Thoracic aorta (tissue), 2 donors: Measurements from ENCODE around the gene TBC1D24. TPM values are rescaled to one million over a fixed set of nuclear protein-coding genes. Genes with fewer than 3 reads are reported as not detected.

Source experiments
- ATAC-seq: fragments of 150-250 bp; one replicate; pipeline ENCODE4 v1.8.0; 2017; ENCODE audit warnings: low read depth; ENCODE audit not compliant: insufficient number of reproducible peaks, low FRiP score
- DNase-seq: peaks from one replicate; pipeline ENCODE4 v3.0.0-alpha.2; 2020; ENCODE audit warnings: low spot score
- H3K27ac ChIP-seq, 2 donors: fragments of 200-600 bp; sonication (generic); 1 replicate in 1 of 2; 2 replicates in 1 of 2; pipeline ENCODE4 v1.5.1; 2016; ENCODE audit warnings: mild to moderate bottlenecking in 2 of 2, moderate library complexity in 2 of 2
- H3K27me3 ChIP-seq: fragments of 200-600 bp; sonication (generic); replicated peaks from 2 replicates; pipeline ENCODE4 v1.6.0; 2016; ENCODE audit warnings: mild to moderate bottlenecking; ENCODE audit not compliant: insufficient read depth
- H3K36me3 ChIP-seq: fragments of 200-600 bp; sonication (generic); one replicate; pipeline ENCODE4 v1.5.1; 2016
- H3K4me1 ChIP-seq, 2 donors: fragments of 200-600 bp; sonication (generic); 1 replicate in 1 of 2; 2 replicates in 1 of 2; pipeline versions ENCODE4 v1.5.1 to v1.6.0; 2016; ENCODE audit warnings: low read depth in 2 of 2, mild to moderate bottlenecking in 1 of 2; ENCODE audit not compliant: control insufficient read depth in 1 of 2
- H3K4me3 ChIP-seq: fragments of 200-600 bp; sonication (generic); 2 replicates; pipeline ENCODE4 v1.5.1; 2016; ENCODE audit warnings: mild to moderate bottlenecking
- H3K9me3 ChIP-seq: fragments of 200-600 bp; sonication (generic); 2 replicates; pipeline ENCODE4 v1.5.1; 2016
- total RNA-seq, 2 donors: library from RNA; depleted of rRNA; stranded (reverse); fragments of >200 nt; gene quantifications; one replicate each; pipeline versions ENCODE4 v1.1.0 to v1.2.3, GENCODE V29; 2016
- TF ChIP-seq, protein P1 (sequence below): fragments of 200-600 bp; sonication (generic); IDR thresholded peaks from one replicate; pipeline ENCODE4 v1.5.1; 2019; ENCODE audit warnings: antibody characterized with exemption

TBC1D24 gene
- total RNA-seq, 2 donors from 2014 or later, result 14.5 to 15.0 TPM

DNA sequence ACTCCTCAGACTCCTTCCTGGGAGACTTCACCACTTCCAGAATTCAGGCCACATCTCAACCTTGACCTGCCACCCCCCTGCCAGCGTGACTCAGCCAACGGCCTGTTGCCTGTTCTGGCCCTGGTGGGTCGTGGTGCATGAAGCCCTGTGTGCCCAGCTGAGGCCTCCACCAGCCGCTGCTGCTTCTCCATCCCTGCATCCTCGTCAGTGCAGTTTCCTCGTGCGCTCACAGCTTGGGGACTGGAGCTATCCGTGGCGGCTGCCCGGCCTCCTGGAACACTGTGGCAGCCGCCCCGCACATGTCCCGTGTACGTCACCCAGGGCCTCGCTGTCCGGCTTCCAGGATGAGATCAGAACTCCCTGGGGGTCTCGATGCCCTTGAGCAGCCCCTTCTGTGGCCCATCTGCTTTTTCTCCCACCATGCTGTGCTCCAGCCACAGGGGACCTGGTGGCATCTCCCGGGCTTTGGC is 23.0 kb upstream of the TBC1D24 start:
- Histone ChIP-seq H3K9me3 (no peaks in the 10 kb centered on the region), H3K36me3 (no peaks in the 10 kb centered on the region), H3K4me1 (no peaks in the 10 kb centered on the region), H3K4me3 (no peak overlapping the region), H3K27me3 (no peaks in the 10 kb centered on the region), H3K27ac (no peak overlapping the region)
- TF ChIP-seq, protein P1, sequence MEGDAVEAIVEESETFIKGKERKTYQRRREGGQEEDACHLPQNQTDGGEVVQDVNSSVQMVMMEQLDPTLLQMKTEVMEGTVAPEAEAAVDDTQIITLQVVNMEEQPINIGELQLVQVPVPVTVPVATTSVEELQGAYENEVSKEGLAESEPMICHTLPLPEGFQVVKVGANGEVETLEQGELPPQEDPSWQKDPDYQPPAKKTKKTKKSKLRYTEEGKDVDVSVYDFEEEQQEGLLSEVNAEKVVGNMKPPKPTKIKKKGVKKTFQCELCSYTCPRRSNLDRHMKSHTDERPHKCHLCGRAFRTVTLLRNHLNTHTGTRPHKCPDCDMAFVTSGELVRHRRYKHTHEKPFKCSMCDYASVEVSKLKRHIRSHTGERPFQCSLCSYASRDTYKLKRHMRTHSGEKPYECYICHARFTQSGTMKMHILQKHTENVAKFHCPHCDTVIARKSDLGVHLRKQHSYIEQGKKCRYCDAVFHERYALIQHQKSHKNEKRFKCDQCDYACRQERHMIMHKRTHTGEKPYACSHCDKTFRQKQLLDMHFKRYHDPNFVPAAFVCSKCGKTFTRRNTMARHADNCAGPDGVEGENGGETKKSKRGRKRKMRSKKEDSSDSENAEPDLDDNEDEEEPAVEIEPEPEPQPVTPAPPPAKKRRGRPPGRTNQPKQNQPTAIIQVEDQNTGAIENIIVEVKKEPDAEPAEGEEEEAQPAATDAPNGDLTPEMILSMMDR, result no peak
- DNase-seq (no peak), ATAC-seq (no peak)

DNA sequence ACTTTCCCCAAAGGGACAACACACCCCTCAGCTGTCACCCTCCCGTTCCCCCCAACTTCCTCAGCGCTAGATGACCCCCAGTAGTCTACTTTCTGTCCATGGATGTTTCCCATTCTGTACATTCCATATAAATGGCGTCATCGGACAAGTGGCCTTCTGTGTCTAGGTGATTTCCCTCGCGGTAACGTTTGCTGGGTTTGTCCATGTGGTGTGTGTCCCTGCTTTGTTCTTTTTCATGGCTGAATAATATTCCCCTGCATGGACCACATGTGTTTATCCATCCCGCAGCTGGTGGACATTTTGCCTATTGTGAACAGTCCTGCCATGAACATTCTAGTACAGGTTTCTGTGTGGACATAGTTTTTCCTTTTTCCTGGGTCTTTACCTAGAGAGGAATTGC is 22.3 kb upstream of the TBC1D24 start:
- no peak for ATAC-seq
- Histone ChIP-seq H3K4me1 (no peaks in the 10 kb centered on the region), H3K27ac (no peak overlapping the region), H3K9me3 (no peaks in the 10 kb centered on the region), H3K4me3 (no peak overlapping the region), H3K36me3 (no peaks in the 10 kb centered on the region), H3K27me3 (no peaks in the 10 kb centered on the region)
- TF ChIP-seq, protein P1, result no peak
- DNase-seq, result no peak

DNA sequence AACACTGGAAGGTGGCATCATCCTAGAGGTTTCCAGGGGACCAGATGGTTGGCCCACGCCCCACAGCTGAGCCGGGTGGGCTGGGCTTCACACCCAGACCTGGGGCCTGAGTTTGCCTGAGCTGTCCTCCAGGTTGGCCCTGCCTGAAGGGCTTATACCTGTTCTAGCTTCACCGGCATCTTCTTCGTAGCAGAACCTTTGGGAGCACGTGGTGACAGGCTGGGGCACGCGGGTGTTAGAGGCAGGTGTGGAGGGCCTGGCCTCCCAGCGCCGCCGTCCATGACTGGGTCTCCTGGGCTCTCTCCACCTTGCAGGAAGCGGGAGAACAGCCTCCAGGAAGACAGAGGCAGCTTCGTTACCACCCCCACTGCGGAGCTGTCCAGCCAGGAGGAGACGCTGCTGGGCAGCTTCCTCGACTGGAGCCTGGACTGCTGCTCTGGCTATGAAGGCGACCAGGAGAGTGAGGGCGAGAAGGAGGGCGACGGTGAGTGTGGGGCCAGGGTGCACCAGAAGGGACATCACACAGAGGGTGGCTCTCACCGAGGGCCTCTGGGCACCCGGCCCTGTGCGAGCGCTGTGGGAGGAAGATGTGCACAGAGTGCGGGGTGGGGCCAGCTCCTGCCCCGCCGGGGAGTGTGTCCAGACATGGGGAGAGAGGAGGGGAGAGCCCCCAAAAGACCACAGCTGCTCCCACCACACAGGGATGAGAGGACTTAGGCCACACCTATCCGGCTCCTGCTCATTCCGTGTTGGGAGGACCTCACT is 19.7 kb upstream of the TBC1D24 start:
- Histone ChIP-seq H3K4me1 (peaks cover 0 to 11% of the 10 kb centered on the region in 2 donors), H3K4me3 (no peak overlapping the region), H3K27ac (no peak overlapping the region), H3K36me3 (no peaks in the 10 kb centered on the region), H3K9me3 (no peaks in the 10 kb centered on the region), H3K27me3 (no peaks in the 10 kb centered on the region)
- DNase-seq, result no peak
- ATAC-seq, result no peak
- TF ChIP-seq, protein P1, result no peak

DNA sequence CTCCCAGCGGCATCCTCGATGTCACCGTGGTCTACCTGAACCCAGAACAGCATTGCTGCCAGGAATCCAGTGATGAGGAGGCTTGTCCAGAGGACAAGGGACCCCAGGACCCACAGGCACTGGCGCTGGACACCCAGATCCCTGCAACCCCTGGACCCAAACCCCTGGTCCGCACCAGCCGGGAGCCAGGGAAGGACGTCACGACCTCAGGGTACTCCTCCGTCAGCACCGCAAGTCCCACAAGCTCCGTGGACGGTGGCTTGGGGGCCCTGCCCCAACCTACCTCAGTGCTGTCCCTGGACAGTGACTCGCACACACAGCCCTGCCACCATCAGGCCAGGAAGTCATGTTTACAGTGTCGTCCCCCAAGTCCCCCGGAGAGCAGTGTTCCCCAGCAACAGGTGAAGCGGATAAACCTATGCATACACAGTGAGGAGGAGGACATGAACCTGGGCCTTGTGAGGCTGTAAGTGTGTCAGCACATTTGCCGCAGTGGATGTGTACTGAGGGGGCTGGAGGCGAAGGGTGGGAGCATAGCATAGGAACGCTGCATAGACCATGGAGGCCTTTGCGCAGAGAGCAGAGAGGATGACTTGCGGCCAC is 18.3 kb upstream of the TBC1D24 start:
- Histone ChIP-seq H3K36me3 (no peaks in the 10 kb centered on the region), H3K9me3 (no peaks in the 10 kb centered on the region), H3K4me3 (no peak overlapping the region), H3K27me3 (no peaks in the 10 kb centered on the region), H3K27ac (no peak overlapping the region), H3K4me1 (peaks cover 0 to 14% of the 10 kb centered on the region in 2 donors)
- TF ChIP-seq, protein P1, result no peak
- DNase-seq (no peak), ATAC-seq (no peak)

DNA sequence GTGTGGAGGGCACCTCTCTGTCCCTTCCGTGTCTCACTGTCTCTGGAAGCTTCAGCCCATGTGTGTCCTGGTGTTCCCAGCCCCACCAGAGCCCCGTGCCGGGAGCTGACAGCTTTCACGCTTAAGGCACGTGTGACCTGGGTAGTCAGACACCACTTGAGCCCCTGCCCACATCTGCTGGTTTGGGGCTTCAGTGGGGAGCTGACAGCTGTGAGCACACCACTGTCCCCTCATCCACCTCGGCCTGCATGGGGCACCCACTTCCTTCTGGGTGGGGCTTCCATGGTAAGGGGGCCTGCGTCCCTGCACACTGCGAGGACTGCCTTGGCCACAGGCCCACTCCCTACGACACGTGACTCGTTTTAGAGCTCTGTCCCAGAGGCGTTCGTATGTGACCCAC is 17.7 kb upstream of the TBC1D24 start:
- Histone ChIP-seq H3K27me3 (no peaks in the 10 kb centered on the region), H3K36me3 (no peaks in the 10 kb centered on the region), H3K27ac (no peak overlapping the region), H3K4me3 (no peak overlapping the region), H3K4me1 (peaks cover 0 to 14% of the 10 kb centered on the region in 2 donors), H3K9me3 (no peaks in the 10 kb centered on the region)
- no peak for ATAC-seq
- DNase-seq, result no peak
- TF ChIP-seq, protein P1, result no peak
